EL (cell line): ENCODE measurements around the gene RIC8B.

Source experiments
- DNase-seq: peaks from one replicate; pipeline ENCODE4 v3.0.0-alpha.2; 2016

The RIC8B gene

DNA sequence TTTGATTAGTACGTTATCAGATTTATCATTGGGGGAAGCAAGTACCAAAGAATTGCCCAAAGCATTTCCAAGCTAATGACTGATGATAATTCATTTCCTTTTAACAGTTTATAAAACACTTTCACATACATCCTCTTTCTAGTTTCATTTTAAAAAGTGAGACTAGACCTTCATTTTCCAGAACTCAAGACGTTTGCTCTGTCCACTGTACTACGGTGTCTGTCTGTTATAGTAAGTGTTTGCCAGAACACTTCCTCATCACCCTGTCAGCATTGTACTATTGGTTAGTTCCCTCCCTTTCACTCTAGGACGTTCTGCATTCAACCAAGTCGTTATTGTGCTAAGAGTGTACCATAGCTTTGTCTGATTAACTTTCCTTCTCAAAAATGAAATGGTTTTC lies 99.5 kb downstream of the RIC8B start:
- no peak for DNase-seq

DNA sequence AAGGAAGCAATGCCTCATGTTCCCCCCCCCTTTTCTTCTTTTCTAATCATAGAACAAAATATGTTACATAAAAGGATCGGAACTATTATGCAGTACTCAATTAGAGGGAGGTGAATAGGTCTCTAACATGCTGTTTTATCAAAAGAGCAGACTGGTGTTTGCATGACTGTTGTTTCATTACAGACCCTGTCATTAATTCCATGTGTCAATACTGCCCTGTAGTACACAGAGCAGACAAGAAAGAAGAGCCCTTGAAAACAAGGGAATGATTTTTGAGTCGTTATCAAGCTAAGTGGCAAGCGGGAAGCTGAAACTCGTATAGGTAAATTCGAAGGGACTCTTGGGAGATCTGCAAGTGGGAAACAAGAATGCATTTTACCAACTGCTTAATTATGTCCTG lies 104.3 kb downstream of the RIC8B start:
- no peak for DNase-seq

DNA sequence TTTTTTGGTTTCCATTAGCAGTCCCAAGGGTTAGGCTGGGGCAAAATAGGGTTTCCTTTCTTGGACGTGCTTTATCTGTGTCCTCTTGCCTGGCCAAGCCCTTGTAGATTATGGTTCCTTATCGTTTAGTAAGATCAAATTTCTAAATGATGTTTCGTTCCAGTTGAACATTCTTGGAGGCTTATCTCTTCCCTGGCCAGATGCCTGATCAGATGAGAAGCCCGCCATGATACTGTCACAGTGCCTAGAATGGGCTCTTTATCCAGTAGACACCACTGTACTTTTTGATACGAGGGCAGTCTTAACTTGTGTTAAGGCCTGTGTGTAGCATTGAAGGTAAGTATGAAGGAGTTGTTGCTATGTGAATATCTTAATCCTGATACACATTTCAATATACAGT lies 105.1 kb downstream of the RIC8B start:
- no peak for DNase-seq

DNA sequence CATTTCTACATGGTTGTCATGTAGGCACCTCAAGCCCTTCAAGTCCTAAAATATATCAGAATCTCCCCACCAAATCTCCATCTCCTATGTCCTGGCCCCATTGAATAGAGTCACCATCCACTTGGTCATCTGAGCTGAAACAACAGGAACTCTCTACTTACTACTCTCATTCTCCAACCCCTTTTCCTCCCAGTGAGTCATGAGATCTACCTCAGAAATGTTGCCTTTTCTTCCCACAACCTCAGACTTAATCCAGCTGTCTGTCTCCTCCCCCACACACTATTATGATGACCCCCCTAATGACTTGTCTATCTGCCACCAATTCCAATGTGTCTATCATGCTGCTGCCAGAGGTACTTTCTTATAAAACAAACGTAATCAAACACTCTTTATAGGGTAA lies 108.9 kb downstream of the RIC8B start:
- peak; percentile 25 for DNase-seq

DNA sequence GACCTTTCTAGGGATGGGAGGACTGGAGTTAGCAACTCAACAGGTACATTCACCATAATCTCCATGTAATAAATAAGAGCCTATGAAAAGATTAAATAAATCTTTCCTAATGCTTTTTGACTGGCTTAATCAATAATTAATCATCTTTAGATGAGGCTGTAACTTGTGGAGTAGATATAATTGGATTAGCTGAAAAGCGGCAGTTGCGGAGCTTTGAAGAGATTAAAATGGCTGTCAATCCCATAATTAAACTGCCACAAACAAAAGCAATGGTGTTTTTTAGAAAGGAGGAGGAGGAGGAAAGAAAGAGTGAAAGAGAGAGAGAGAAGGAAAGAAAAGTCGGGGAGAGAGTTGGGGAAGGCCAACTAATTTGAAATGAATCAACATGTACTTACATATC lies 110.5 kb downstream of the RIC8B start:
- no peak for DNase-seq

DNA sequence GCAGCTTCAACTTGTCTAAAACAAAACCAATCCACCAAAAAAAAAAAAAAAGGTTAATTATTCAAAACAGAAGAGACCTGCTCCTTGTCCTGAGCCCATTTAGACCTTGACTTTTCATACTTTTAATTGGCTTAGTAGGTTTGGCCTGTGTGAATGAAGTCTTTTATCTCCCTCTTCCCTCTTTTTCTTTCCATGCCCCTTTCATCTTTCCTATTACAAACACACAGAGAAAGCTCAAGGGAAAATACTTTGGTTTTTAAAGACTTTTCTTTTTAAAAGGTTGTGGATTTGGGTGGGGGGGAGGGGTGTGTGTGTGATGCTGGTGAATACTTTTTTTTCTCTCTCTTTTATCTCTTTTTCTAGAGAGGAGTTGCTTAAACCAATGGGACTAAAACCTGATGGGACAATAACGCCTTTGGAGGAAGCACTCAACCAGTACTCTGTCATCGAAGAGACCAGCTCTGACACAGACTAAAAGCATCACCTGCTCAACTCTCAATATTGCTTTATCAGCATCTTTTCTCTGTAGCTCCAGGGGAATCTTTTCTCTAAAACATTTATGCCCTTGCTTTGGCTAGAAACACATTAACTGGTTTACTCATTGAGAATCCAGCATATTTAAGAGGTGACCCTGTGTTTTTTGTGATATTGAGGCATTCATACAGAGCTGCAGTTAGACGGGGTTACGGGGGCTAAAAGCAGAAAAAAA lies 111.2 kb downstream of the RIC8B start:
- DNase-seq, result no peak

DNA sequence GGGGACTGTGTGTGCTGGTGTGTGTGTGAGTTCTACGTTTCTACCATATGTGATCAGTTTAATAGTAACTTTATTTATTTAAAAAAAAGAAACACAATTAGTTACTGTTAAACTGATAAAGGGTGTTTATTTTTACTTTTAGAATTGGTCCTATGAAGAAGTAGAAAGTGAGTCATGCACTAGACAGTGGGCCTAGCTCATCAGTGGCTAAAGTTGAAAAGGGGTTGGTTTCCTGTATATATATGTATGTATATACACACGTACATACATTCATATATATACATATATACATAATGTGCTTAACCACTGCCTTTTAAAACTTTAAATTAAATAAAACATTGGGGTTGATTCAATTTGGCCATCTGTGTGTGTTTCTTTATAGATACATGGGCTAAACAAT lies 112.5 kb downstream of the RIC8B start:
- no peak for DNase-seq

DNA sequence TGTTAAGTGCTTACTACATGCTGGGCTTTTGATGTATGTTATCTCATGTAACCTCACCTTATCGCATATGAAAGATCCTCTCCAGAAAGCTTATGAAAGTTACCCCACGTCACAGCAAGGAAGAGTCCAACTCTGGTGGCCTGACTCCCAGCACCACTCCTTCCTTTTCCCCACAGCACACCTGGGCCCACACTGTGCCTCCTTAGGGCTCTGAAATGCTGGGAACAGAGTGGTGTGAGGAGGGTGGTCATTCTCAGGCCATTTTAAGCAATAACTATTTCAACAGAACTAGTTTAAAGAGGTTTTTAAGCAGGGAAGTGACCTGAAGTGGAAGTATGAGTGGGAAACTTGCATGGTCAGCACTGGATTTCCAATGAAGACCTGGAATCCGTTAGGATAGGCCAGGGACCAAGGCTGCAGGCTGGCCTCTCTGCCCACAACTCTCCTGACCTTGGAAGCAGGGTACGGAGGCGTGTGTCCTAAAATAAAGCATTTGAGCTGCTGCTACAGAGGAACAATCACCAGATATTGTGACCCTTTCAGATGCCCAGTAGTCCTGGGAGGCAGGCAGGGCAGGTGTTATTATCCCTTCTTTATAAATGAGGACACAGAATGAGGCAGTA lies 114.0 kb downstream of the RIC8B start:
- no peak for DNase-seq

DNA sequence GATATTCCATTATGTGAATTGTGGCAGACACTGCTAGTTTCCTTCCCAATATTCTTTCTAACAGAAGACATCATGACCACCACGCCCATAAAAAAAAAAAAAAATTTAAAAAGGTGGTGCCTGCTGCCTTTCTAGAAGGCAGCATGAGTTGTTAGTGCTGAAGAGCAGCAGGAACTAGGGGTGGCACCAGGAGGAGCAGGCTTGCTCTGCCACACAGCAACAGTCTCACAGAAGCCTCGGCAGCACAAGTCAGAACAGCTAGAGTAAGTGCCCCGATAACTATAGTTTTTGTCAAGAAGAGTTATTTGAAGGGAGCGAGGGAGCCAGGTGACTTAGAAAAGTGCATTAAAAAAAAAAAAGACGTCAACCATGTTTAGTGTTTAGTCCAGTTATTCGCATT lies 114.8 kb downstream of the RIC8B start:
- DNase-seq, result no peak

DNA sequence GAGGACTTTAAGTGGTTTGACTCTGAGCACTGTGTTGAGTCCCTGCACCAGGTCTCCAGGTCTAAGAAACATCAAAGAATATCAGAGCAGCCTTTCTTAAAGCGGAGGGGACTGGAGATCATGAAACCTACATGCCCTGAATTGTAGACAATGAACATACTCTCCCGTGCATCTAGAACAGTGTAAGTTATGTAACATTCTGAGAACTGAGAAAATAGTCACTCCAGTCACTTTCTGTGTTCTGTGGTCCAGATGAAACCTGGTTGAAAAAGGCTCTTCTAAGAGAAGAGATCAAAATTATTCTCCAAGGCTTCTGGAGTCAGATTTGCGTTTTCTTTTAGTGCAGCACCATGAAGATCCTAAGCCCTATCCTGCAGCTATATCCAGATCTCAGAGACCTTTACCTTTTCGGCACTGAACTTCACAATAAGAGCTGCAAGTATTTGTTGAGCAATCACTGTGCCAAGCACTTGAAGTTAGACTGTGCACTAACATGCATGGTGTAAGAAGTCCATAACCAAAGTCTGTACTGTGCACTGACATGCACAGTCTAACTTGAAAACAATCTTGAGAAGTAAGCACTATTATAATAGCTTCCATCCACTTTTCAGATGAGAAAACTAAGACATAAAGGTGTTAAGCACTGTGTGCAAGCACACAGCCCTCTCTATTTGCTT lies 115.6 kb downstream of the RIC8B start:
- no peak for DNase-seq

DNA sequence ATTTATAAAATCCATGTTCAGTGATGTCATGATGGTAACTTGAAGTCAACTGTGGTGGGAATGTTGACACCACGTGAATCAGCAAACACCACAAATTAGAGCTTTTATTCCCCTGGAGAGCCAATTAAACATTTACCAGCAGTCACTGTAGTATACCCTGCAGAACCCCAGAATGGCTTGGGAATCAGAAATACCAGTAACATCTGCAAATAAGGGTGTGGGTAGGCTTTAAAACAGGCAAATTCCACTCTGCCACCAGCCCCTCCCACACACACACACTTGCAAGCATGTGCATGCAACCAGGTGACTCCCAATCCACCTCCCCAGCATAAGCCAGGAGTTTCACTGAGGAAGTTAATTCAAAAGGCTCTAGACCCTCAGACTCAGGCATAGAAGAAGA lies 117.6 kb downstream of the RIC8B start:
- no peak for DNase-seq

DNA sequence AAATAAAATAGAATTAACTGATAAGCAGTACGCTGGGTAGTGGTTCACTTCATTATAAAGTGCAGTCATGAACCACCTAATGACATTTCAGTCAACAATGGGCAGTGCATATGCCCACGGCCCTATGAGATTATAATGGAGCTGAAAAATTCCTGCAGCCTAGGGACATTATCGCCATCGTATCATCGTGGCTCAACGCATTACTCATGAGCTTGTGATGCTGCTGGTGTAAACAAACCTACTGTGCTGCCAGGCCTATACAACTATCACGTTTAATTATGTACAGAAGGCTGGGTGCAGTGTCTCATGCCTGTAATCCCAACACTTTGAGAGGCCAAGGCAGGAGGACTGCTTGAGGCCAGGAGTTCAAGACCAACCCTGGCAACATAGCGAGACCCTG lies 119.0 kb downstream of the RIC8B start:
- DNase-seq, result peak; percentile 30

DNA sequence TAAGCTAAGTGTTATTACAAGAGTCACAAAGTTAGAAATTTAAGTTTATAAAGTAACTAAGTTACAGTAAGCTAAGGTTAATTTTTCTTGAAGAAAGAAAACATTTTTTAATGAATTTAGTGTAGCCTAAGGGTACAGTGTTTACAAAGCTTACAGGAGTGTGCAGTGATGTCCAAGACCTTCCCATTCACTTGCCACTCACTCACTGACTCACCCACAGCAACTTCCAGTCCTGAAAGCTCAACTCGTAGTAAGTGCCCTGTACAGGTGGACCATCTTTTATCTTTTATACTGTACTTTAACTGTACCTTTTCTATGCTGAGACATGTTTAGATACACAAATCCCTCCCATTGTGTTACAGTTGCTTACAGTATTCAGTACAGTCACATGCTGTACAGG lies 120.3 kb downstream of the RIC8B start:
- no peak for DNase-seq

DNA sequence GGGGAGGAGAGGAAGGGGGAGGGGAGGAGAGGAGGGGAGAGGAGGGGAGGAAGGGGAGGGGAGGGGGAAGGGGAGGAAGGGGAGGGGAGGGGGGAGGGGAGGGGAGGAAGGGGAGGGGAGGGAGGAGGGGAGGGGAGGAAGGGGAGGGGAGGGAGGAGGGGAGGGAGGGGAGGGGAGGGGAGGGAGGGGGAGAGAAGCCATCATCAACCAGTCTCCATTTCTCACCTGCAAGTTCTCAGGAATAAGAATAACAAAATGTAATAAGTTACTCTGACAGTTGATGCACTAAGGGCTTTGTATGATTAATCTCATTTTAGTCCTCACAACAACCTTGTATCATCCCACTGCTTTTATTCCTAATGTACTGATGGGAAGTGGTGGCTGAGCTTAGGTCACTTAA lies 122.1 kb downstream of the RIC8B start:
- no peak for DNase-seq

DNA sequence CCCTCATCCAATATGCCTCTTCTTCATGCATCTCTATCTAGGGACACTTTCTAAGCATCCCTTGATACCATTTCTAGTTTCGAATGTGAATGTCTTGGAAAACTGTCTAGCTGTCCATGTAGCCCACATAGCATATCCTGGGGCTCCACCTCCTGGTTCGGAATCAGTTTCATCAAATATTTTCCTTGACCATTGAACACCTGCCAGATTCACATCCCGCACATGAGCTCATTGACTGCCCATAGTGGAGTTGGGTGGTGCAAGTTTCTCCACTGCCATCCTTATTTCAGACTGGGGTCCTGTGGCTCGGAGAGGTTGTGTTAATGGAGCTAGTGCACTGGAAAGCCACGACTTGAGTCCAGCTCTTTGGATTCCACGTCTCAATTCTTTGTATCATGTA lies 122.6 kb downstream of the RIC8B start:
- DNase-seq, result peak; percentile 28

DNA sequence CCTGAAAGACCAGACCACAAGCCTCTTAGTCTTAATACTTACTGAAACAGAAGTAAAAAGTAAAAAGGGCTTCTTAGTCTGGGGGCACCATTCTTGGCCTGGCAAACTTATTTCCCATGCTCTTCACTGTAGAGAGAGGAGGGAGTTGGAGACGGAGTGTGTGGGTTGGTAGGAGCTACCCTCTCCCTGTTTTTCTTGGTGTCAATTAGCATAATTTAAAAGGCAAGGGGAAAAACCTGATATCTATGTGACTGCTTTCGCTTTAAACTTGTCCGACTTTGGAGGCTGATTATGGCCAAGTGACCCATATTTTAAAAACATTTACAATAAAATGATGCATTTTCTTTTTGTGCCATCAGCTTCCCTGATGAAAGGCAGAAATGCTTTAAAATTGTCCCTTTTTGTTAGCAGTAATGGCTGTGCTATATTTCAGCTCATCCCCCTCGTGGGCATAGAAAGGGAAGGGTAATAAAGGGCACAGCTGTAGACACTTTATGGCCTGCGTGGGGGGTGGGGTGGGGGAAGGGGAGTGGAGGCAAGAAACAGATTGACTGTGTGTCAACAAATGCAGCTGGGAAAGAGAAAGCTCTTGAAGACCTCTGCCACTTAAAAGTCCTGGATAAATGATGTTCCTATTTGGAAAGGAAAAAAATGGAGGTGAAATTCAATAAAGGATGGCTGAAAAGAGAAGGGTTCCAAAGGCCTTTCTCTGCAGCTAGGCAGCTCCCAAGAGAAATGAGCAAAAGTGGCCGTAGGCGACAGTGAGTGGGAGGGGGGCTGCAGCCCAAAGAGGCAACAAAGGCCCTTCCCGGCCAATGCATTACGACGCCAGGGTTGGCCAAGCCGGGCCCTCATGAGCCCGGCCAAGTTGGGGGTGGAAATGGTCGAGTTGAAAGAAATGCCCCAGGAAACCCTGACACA lies 123.8 kb downstream of the RIC8B start:
- DNase-seq, result no peak

DNA sequence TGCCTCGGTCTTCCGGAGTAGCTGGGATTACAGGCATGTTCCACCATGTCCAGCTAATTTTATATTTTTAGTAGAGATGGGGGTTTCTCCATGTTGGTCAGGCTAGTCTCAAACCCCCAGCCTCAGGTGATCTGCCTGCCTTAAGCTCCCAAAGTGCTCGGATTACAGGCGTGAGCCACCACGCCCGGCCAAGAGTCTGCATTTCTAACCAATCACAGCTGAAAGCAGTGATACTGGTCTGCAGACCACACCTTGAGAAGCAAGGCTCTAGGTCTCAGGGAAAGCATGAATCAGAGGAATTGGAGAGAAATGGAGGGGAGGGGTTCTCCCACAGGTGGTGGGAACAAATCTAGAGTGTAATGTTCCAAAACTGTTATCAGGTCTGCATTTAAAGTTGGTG lies 126.1 kb downstream of the RIC8B start:
- no peak for DNase-seq

DNA sequence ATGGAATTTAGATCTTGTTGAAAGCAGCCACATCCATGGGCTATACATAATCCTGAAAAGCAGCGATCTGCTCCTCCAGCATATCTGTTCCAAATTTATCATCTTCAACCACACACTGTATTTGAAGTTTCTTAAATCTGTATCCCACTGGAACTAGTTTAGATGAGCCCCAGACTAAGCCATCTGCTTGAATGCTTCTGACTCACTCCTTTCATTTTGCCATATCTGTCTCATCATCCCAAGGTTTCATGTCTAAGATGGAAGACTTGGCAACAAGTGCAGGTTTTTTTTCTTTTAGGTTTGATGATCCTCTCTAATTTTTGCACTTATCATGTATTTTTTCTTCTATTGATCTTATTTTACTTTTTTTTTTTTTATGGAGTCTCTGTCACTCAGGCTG lies 126.8 kb downstream of the RIC8B start:
- DNase-seq, result no peak

DNA sequence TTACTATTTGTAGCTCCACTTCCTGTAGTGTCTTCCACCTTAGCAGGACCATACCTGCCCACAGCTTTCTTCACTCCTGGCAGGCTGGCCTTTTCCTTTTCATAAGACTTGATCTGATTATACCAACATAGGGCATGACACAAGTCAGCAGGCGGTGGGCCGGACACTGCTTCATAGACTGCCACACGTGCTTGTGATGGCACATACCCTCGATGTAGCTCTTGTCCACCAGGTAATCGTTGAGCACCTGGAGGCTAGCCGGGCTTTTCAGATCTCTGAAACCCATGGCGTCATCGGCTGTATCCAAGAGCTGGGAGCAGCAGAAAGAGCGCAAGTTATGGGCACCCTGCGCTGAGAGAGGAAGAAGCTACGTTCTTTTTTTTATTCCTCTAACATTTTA lies 127.6 kb downstream of the RIC8B start:
- DNase-seq, result no peak

DNA sequence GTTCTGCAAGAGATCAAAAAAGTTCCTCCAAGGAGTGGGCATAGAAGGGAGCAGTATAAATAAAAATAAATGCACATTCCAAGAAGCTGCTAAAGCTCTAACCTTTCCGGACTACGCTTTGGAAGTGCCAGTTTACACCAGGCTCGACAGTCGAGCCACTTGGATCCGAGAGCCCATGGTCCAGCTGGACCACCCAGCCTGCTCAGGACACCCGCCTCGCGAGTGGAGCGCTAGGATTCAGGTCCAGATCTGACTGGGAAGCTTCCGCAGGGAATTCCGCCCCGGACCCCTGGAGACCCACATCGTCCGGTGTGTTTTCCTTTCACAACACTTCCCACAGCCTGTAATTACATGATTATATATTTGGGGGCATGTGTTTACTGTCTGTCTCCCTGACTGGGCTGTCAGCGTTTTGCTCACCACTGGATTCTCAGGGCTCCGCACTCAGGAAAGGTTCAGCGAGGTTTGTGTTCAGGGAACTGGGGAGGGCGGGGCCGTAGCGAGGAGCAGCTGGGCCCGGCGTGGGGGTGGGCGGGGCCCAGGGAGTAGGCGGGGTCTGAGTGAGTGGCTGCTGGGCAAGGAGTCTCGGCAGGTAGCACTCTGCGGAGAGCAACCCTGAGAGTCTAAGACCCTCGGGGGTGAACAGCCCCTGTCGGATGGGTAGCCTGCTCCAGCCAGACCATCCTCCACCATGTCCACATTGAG lies 128.9 kb downstream of the RIC8B start:
- peak; percentile 68 for DNase-seq

DNA sequence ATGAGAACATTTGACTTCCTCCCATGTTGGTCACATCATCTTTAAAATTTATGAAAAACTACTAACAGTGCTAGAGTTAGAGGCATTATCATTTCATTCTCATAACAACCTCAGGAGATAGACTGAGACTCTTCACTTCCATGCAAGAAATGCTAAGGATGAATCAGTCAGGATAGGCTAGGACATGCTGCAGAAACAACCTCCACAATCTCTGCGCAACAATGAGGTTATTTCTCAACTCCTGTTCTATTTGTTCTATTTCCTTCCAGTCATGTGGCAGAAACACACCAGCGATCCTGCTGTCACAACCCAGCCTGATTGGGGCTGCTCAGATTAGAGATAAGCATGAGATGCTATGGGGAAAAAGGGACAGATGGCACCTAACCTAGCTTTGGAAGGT lies 132.2 kb downstream of the RIC8B start:
- no peak for DNase-seq

DNA sequence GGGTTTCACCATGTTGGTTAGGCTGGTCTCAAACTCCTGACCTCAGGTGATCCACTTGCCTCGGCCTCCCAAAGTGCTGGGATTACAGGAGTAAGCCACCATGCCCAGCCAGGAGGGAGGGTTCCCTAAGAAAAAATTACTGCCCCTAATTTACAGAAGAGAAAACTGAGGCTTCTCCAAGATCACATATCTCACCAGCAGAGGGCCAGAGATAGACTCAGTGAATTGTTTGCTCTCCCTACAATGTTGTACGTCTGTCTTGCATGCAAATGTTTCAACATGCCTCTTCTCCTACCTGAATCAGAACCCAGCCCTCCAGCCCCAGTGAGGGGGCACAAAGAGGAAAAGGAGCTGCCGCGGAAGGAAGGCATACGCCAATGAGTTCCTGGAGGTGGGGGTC lies 132.9 kb downstream of the RIC8B start:
- DNase-seq, result no peak

DNA sequence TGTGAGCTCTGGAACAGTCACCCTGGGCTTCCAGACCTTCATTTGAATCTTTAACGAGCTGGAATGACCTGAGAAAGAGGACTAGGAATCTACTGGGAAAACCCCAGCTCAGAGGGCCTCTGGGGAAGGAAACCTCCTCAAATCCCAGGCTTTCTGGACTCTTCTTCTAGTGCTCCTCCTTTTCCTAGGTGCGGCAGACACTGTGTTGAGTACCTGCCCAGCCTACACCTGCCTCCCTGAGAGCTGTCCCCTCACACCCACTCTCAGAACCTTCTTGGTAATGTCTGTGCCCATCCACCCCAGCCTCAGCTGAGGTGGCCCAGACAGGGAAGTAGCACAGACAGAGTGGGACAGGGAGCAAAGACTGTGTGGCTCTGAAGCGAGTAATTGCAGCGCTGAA lies 133.4 kb downstream of the RIC8B start:
- DNase-seq, result no peak
